Inflammatory macrophage treated with lipopolysaccharide for 4 hours (primary cell): Measurements from ENCODE around the gene RWDD3.

Experiments used
- DNase-seq: peaks from one replicate; pipeline ENCODE4 v3.0.0-alpha.2; 2020

The RWDD3 gene

DNA sequence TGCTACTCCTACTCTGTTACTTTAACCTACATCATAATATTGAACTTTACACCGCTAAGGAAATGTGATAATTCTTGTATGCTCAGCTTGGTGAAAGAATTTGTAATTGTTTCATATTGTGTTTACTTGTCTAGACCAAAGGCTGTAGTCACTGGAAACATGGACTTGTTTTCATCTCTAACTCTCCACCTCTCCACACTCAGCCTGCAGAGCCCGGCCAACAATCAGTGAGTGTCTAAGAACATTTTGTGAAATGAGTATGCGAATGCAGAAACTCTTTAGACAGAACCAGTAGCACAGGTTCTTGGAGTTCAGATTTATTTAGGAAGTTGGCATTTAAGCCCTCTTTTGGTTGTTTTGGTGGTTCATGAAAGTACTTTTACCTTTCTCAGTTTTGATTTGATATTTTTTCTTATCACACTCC is 3.2 kb upstream of the RWDD3 start:
- no peak for DNase-seq

GRCh38 chr1:95232646-95233318 is 1.2 kb upstream of the RWDD3 start:
- no peak for DNase-seq

GRCh38 chr1:95233319-95233736 is 682 bp upstream of the RWDD3 start:
- DNase-seq: no peak

DNA sequence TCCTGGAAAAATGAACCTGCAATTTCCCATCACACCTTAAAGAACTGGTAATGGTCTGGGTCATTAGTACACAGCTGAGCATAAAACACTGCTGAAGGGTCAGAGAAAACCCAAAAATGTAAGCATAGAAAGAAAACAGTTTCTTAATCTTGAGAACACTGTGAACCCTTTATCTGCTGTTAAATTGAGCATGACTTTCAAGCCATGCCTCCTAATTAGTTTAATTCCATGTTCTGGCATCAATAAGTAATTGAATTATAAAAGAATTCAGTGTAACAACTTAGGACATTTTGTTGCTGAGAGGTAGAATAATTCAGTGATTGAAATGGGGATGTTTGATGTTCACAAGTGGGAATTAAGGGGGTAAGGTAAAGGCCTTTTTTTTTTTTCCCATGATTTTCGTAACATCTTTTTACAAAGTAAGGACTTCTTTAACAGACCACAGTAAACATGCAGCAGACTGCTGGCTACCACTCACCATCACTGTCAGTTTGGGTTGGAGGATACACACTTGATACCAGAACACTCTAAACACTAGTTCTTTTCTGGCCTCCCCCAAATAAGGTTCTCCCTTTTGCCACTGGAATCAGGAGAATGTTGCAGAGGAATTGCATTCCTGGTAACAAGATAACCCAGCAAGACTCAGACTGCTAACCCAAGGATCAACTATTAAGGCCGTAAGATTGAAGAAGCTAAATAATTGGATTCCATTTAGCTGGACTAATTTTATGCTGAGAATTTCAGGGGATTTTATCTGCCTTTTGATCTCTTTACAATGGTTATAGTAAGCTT is 3.0 kb downstream of the RWDD3 start:
- DNase-seq: no peak

- DNase-seq: peak; percentile 46
Observed at GRCh38 chr1:95237981-95238703, 4.1 kb downstream of the RWDD3 start.

DNA sequence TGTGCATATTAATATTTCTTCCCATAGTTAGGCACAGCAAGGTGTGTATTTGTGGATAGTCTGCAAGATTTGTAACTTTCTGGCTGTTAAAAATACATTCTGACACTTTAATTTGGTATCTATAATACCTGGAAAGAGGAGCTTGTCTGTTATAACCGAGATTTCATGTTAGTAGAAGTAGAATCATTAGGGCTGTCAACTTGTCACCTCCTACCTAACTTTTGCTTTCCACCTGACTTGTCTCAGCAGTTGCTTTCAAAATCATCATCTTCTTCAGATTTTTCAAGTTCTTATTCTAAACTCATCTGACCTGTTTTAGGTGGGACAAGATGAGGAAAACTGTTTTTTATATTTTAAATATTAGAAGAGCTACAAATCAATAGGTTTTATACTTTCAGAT is 11.0 kb downstream of the RWDD3 start:
- DNase-seq: no peak

- DNase-seq: no peak
Observed at GRCh38 chr1:95246511-95246910, 12.5 kb downstream of the RWDD3 start.

GRCh38 chr1:95247607-95248006 is 13.6 kb downstream of the RWDD3 start:
- no peak for DNase-seq

DNA sequence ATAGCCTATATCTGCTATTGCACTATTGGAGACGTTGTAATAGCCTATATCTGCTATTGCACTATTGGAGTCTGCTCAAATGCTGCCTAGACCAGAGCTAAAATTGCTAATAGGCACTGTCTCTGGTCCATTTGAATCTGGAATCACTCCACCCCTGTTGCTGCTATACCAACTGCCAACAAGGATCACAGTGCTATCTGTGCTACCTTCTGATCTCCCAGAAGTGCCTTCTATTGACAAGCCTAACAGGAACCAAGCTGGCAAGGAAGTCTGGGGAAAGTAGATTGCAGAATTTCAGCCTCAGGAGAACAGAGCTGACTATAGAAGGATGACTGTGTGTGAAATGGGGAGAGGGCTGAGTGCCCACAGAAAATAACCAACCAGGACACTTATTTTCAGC is 15.9 kb downstream of the RWDD3 start:
- DNase-seq: no peak

- no peak for DNase-seq
Observed at GRCh38 chr1:95252422-95252821, 18.4 kb downstream of the RWDD3 start.

GRCh38 chr1:95254959-95255358 is 20.9 kb downstream of the RWDD3 start:
- no peak for DNase-seq

- DNase-seq: no peak
Observed at GRCh38 chr1:95255826-95256225, 21.8 kb downstream of the RWDD3 start.

GRCh38 chr1:95257758-95258157 is 23.7 kb downstream of the RWDD3 start:
- DNase-seq: no peak

GRCh38 chr1:95259245-95259644 is 25.2 kb downstream of the RWDD3 start:
- no peak for DNase-seq

- no peak for DNase-seq
Observed at GRCh38 chr1:95262913-95263312, 28.9 kb downstream of the RWDD3 start.

DNA sequence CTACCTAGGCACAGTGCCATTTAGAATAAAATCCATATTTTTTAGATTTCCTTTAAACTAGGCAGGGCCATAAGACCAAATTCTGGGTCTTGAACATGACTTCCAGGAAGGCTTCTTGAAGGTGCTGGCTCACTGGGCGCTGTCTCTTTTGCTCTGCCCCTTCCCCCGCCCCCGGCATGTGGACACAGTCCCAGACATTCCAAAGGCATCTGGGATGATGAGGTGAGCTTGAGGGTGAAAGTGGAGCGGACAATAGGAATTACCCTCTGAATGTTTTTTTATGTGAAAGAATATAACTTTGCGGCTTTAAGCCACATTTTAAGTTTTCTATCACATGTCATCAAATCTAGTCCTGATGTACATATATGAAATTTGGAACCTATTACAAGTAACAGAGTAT is 29.4 kb downstream of the RWDD3 start:
- no peak for DNase-seq

DNA sequence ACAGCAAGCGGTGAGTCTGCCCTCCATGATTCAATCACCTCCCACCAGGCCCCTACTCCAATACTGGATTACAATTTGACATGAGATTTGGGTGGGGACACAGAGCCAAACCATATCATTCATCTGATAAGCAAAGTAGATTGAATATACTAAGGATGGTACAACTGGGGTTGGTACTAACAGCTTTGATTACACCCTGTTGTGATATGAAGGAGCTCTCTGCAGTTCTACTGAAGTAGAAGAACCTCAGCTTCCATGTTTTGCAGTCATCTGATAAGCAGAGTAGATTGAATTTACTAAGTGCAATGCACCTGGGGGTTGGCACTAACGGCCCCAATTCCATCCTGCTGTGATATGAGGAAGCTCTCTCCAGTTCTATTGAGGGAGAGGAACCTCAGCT is 31.1 kb downstream of the RWDD3 start:
- no peak for DNase-seq

GRCh38 chr1:95276429-95276828 is 42.4 kb downstream of the RWDD3 start:
- no peak for DNase-seq

DNA sequence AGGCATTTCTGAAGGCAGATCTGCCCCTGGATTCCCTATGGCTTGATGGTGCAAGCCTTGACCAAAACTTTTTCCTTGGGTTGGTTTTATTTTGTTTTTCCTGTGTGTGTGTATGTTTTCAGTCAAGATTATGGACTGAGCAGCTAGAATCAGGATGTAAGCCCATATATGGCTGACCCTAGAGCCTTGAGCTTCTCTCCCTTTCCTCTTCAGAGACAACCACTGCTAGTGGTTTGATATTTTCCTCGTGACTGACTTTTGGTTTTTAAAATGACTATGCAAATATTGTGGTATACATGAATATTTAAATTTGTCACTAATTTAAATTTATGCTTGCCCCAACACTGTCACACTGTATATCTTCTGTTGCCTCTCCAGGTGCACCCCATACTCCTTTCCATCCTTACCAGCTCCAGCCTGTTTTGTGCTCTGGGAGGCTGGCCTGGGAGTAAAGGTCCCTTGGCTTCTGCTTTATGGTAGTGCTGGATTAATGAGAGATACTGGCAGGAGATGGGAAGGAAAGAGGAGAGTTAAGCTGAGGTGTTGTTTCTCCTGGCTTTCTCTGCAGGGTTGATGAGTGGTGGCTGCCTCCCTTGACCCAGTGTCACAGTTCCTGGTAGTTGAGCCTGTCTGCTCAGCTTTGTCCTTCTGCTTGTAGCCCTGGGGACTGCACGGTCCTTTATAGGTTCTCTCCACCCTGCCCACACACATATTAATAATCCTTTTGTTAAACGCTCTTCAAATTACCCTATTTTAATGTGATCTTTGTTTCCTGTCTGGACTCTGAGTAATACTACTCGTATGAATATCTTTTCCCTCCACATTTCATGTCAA is 44.4 kb downstream of the RWDD3 start:
- no peak for DNase-seq

GRCh38 chr1:95281781-95282517 is 47.9 kb downstream of the RWDD3 start:
- no peak for DNase-seq

GRCh38 chr1:95282518-95282895 is 48.5 kb downstream of the RWDD3 start:
- DNase-seq: no peak

DNA sequence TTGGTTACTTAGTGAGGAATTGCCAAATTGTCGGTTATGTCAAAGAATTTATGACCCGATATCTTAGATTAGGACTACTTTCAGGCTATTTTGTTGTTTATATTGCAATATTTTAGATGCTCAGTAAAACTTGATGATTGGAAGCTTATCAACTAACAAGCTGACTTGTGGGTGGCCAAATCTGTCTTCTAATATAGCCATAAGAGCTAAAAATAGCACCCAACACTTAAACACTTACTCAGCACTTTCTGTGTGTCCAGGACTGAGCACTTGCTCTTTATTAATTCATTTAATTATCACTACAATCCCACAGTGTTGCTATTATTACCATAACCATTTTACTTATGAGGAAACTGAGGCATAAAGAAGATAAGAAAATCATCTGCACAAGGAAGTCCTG is 50.4 kb downstream of the RWDD3 start:
- no peak for DNase-seq
